Stimulated activated CD8-positive, alpha-beta memory T cell treated with anti-CD3 and anti-CD28 coated beads, Interleukin-2, amount 100 ng/mL, for 48 hours (primary cell): ENCODE results near the gene JPH2.

ENCODE experiments used
- DNase-seq, 2 donors: peaks; one replicate each; pipeline ENCODE4 v3.0.0-alpha.2; 2020; ENCODE audit warnings: low read depth in 2 of 2

The JPH2 gene

DNA sequence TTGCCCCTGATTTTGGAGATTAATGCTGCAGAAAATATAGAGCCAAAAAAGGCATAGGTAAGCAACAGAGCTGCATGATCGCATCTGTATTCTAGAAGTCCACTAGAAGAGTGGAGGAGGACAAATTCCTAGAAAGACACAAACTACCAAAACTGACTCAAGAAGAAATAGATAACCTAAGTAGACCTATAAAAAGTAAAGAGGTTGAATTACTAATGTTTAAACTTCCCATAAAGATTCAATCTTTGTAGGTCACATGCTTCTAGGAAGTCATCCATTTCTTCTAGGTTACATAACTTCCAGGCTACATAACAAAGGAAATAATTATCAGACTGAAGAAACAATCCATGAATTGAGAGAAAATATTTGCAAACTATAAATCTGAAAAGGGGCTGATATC lies 84.4 kb downstream of the JPH2 start:
- no peak for DNase-seq

DNA sequence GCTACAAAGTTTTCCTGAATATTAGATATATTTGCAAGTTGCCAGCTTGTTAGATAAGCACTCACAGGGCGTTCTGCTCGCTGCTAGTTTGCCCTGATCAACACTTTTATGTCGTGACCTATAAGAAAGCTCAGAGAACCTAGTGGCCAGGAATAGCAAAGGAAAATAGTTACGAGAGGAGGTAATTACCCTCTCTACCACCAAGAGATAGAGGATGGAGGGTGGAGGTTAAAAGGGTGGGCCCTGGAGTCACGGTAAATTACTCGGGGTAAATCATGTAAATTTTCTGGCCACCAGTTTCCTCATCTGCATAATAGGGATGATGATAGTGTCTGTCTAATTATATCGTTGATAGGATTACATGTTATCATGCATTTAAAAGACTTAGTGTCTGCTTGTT lies 87.2 kb downstream of the JPH2 start:
- DNase-seq: no peak

DNA sequence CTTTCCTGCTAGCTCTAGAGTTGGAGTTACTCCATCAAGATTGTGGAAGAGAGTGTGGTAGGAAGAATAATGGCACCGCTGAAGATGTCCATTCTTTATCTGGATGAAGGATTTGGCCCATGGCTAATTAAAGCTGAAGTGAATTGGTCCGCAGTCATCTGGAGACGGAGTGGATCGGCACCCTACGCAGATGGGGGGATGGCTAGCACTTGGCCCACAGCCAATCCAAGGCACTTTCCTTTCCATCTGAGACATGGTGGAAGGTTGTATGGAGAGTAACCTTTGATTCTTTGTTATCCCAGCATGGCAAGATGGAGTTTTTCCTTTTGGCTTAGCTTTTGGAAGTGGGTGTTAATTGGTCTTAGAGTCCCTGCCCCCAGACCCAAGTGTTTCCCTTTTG lies 88.3 kb downstream of the JPH2 start:
- no peak for DNase-seq

DNA sequence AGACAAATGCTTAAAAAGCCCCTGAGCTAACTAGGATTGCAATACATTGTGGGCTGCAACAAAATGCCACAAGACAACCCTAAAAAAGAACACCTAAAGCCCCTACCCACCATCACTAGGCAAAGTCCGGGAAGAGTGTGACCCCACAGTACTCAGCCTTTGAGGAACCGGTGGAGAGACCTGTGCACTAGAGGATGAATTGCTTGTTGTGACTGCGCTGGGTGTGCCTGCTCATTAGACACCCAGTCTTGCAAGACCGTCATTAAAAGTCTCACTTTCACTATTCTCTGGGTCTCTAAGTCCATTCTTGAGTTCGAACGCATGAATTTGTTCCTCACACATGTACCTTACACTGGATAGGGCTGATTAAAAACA lies 88.7 kb downstream of the JPH2 start:
- DNase-seq: no peak

DNA sequence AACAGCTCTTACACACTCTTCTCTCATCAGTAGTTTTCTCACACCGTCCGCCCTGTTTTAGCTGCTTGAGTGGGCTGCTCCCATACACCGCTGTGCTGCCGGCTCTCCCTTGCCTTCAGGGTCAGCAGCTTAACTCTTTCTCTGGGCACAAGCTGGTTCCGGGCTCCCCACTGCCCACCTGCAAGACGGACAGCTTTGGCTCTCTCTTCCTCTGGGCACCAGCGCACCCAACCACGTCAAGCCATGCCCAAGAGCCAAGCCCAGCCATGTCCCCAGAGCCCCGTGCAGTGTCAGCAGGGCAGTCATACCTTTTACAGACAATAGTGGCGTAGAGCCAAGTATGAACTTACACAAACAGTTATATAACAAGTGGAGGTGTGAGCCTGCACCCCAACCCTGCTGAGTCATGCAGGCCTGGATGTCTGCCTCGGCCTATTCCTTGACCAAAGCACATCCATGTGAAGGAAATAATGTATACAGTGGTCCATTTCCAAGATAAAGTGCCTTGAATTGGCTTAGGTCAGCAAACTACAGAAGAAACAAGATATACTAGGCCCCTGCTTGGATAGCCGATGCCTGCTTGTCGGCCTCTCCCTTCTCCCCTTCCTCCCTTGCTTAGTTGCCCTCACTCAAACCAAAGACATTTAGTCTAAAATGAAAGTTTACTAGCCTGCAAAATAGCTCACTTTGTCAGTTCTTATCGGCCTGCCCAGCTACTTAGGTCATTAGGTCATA lies 89.3 kb downstream of the JPH2 start:
- DNase-seq: no peak

DNA sequence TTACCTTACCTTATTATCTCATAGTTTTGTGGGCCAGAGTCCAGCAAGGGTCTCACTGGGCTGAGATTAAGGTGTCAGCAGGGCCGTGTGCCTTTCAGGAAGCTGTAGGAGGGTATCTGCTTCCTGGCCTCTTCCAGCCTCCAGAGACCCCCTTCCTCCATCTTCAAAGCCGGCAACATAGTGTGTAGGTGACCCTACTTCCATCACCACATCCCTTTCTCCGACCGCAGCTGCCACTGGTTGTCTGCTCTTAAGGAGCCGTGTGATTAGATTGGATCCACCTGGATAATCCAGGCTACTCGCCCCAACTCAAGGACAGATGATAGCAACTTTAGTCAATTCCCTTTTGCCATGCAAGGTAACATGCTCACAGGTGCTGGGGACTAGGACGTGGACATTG lies 91.2 kb downstream of the JPH2 start:
- DNase-seq: no peak

DNA sequence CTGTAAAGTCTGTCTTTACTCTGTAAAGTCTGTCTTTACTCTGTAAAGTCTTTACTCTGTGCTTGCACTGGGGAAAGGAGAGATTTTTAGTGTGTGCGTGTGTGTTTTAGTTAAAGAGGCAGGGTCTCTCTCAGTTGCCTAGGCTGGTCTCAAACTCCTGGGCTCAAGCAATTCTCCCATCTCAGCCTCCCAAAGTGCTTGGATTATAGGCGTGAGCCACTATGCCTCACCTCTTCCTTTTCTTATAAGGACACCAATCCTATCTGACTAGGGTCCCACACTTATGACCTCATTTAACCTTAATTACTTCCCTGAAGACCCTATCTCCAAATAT lies 93.8 kb downstream of the JPH2 start:
- no peak for DNase-seq

DNA sequence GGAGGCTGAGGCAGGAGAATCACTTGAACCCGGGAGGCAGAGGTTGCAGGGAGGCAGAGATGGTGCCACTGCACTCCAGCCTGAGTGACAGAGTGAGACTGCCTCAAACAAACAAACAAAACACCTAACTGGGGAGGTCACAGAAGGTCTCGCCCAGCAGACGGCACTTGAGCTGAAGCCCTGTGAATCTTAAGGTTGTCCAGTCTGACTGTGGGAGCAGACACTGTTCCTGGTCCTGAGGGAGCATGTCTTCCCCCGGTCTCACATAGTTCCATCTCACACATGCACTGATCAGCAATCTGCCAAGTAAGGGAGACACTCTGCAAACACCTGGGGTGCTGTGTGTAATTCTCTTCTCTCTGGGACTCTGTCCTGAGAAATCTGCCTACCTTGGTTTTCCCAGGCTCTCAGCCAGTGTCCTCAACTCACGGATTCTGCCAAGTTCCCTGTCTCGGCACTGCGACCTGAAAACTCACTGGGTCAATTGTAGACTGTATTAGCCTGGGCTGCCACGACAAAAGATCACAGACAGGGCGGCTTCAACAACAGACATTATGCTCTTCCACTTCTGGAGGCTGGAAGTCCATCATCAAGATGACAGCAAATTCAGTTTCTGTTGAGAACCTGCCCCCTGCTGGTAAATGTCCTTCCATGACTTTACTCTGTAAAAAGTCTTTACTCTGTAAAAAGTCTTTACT lies 94.3 kb downstream of the JPH2 start:
- no peak for DNase-seq

DNA sequence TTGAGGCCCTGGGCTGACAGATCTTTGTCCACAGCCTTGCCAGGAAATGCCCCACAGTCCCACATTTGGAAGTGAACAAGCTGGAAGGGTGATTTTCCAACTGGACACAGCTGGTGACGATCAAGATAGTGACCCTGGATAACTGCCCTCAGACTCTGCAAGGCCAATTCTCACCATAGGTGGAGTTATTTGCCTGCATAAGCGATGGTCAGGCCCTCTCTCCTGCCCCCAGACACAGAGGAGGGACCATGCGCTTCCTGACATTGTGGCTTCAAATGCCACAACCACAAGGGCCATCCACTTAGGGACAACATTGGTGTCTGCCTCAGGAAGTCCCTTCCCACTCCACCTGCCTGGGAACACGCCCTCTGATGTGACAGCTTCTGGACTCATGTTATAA lies 96.0 kb downstream of the JPH2 start:
- DNase-seq: no peak

DNA sequence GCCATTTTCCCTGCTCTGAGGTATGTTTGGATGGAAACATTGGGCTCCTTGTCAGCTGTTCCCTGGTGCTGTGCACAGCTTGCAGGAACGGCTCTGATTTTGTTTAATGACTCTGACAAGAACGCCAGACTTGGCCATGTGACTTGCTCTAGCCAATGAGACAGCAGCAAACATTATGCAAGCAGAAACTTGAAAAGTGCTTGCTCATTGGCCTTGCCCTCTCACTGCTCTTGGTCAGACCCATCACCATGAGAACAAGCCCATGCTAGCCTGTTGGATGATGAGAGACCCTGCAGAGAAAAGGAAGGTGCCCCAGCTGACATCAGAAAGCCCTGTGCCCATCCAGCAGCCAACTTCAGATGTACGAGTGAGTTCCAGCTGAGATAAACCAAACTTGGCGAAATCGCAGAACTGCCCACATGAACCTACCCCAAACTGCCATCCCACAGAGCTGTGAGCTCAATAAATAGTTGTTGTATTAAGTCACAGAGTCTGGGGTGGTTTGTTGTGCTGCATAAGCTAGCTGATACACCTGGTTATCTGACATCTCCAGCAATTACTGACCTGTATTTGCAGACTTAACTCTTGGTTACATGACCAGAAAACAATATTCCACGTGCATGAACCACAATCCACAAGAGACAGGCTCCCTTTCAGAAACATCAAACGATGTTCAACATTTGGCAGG lies 96.9 kb downstream of the JPH2 start:
- DNase-seq: no peak

DNA sequence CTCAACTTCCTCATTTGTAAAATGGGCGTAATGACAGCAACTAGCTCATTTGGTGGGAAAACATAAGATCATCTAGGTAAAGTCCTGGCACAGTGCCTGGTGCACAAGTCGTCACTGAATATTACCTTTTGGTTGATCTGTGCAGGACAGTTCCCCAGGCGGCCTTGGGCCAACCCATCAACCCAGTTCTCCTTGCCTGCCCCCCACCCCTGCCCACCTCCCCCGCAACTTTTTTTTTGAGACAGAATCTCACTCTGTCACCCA lies 99.2 kb downstream of the JPH2 start:
- no peak for DNase-seq

DNA sequence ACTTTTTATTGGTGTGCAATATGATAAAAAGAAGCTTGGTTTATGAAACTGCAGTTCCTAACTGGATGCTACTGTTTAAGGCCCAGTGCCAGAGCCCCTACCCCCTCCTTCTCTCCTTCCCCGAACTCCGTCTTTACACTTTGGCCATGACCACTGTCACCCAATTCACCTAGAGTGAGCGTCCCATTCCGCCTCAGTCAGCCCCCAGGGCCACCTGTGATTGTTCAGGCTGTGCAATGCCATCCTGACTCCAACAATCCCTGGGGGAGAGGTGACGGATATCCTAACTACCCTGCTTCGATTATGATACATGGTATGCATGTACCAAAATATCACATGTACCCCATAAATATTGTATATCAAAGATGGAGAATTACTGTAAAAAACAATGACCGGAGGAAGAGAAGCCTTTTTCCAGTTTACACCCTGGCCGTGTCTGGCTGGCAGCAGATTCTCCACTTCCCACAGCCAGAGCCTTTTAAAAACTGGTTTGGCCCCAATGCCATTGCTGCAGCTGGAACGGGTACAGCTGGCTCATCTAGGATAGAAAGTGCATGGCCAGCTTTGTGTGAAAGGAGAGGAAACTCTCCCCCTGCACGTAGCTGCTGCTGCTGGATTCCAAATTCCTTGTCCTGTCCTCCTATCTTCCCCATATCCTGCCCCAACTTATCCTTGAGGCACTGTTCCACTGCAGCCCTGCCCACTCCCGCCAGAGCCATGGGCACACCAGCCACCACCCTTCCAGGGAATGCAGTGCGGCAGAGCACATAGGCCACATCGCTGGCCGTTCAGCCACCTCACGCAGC lies 99.7 kb downstream of the JPH2 start:
- no peak for DNase-seq

DNA sequence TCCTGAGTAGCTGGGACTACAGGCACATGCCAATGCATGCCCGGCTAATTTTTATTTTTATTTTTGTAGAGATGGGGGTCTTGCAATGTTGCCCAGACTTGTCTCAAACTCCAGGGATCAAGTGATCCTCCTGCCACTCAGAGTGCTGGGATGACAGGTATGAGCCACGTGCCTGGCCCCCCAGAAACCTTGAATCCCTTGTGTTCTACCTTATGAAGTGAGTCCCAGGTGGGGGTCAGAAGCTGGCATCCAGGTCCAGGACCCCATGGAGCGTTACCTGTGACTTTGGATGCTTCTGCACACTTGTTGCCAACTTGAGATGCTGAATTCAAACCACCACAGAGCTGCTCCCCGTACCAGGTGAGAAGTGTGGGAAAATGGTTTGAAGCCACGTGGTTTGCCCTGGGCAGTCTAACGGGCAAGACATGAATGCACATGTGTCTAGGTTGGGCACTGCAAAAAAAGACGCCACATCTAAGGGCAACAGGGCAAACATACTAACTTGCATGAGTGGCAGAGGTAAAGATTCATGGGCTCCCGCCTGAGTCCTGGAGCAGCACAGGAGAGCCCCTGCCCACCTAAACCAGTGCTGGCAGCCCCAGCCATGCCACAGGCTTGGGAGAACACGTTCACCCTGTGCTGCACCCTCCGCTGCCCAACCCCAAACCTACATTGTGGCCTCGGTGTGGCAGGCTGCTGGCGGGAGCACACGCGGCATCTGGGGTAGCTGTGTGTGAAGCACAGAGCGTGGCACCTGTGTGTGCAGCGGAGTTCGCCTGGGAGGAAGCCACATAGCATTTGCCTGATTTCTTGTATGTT lies 101.2 kb downstream of the JPH2 start:
- DNase-seq: no peak

DNA sequence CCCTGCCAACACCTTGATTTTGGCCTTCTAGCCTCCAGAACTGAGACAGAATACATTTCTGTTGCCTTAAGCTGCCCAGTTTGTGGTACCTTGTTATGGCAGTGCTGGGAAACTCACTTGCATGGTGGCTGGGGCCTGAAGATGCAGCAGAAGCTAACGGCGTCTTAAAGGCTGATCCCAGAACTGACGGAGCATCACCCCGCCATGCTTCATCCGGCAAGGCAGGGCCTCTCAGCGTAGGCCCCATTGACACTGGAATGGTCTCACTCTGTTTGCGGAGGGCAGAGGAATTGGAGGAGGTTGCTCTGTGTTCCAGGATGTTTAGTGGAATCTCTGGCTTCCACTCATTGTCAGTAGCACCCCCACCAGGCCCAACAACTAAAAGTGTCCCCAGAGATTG lies 102.1 kb downstream of the JPH2 start:
- no peak for DNase-seq

DNA sequence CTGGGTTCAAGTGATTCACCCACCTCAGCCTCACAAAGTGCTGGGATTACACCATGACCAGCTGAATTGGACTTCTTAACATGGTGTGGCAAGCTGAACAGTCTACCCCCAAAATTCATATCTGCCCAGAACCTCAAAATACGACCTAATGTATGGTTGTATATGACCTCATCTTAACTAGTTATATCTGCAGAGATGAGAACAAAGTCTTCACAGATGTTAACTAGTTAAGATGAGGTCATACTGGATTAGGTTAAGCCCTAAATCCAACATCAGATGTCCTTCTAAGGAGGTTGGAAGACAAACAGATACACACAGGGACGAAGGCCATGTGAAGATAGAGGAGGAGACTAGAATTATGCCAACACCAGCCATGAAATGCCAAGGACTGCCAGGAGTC lies 102.5 kb downstream of the JPH2 start:
- no peak for DNase-seq

DNA sequence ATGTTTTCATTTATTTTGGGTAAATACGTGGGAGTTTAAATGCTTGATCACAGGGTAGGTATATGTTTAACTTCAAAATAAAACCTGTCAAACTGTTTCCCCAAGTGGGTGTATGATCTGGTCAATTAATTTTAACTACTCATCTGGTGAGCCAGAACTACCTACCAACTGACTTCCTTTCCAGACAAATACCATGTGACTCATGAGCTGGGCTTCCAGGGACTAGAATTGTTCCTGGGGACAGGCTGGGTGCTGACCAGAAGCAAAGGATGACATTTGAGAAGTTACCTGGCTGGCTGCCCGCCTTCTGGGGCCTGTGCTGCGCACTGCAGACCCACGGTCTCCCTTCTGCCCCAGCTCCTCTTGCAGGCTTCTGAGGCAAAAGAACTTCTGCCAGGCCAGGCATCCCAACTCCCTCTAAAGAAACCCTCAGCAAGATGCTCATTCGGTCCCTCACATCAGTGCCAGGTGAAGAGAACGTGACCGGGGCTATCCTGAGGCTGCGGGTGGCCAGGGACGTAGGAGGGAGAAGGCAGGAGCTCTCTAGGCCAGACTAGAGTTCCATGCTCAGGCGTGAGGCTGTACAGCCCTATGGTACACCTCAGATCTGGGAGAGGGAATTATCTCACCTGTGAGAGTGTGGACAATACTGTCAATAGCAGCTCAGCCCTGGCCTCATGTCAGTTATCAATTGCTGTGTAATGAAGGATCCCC lies 103.6 kb downstream of the JPH2 start:
- DNase-seq: no peak

DNA sequence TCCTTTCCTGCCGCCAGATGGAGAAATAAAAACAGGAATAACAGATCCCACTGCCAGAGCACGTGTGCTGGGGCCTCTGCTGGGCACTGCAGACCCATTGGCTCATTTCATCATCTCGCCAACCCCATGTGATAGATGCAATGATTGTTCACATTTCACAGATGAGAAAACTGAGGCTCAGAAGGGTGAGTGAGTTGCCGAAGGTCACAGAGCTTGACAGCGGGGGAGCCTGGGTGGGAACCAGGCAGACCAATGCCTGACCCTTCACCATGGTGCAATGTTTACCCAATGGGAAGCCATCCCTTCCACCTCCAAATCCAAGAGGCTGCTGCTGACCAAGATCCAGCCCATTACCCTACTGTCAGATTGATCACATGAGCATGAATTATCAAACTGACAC lies 105.1 kb downstream of the JPH2 start:
- DNase-seq: no peak

DNA sequence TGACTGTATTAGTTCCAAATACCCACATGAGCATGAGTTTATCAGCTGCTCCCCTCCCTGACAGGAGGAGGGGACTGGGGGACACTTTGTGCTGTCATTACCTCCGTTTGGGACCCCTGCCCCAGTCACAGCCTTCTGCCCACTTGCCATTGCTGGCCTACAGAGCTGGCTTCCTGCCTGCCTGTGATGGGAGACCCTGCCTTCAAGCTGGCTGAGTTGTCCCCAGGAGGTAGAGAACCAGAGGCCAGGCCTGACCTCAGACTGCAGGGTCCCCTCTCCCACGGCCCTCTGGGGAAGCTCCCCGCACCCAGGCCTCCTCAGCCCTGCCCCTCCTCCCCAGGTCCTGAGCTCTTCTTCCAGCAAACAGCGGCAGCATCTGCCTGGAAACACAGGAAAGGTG lies 105.5 kb downstream of the JPH2 start:
- no peak for DNase-seq

DNA sequence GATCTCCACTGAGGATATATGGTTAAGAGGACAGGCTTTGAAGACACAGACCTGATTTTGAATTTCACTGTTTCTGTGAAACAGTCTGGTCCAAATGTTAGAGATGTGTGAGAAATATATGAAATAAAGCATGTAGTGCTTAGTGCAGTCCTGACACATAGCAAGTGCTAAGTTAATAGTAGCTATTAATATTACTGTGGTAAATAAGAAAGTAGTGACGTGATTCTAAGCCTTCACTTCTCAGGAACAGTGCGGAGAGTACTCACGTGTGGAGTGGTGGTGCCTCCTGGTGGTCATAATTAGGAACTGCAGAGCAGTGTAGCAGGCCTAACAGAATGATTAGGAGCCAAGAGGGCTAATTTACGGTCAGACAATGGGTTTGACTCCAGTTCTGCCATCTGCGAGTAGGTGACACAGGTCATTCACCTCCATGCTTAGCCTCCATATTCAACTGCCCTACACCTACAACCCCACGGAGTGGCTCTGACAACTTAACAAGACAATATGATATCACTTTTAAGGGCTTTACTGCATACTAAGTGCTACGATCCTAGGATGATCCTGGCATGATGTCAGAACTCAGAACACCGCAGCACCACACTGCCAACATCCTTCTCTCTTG lies 106.2 kb downstream of the JPH2 start:
- peak; percentile 28 to 53 for DNase-seq

DNA sequence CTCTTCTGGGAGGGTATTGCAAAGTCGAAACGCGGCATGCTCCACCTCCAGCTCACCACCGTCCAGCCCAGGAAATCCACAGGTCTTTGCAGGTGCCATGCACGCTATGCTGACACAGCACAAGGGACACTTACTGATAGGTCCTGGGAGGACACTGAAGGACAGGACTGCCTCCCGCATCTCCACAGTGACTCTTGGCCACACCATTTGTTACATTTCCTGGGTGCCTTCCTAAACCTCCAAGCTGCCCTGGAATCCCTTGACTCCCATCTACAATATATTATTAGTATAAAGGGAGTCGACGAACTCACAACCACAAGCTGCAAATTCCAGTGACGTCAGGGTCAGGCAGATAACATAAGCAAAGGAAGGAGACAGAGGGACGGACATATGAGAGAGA lies 106.9 kb downstream of the JPH2 start:
- DNase-seq: no peak

DNA sequence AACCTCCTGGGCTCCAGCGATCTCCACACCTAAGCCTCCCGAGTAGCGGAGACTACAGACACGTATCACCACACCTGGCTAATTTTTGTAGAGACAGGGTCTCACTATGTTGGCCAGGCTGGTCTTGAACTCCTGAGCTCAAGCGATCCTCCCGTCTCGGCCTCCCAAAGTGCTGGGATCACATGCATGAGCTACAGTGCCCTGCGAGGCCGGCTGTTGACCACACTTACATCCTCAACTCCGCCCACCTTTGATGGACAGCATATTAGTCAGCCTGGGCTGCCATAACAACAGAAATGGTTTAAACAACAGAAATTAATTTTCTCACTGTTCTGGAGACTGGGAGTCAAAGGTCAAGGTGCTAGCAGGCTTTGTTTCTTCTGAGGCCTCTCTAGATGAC lies 107.7 kb downstream of the JPH2 start:
- no peak for DNase-seq
